H54 (cell line): ENCODE results near the gene DLG2.
A peak's percentile ranks its signal among the peaks of the same experiment; 100 is the strongest.

Source experiments
- DNase-seq: peaks from one replicate; pipeline ENCODE4 v3.0.0; 2011; ENCODE audit warnings: low spot score, mixed read lengths; ENCODE audit not compliant: insufficient read length
- FAIRE-seq: peaks from 3 replicates; lab custom pipeline; 2011; peaks lifted over from hg19 to GRCh38; lab: Jason Lieb, UNC
- POLR2A ChIP-seq: IDR thresholded peaks from 2 replicates; pipeline ENCODE4 v1.6.1; 2011; ENCODE audit warnings: low read depth, mild to moderate bottlenecking, low read length

Gene DLG2

GRCh38 chr11:84583106-84583505 lies 1044.0 kb downstream of the DLG2 start:
- FAIRE-seq = no peak
- no peak for DNase-seq
- no peak for TF ChIP-seq POLR2A

- TF ChIP-seq POLR2A = no peak
- DNase-seq (no peak), FAIRE-seq (no peak)
These were observed 1046.1 kb downstream of the DLG2 start for GRCh38 chr11:84581083-84581482.

GRCh38 chr11:84580428-84580827 lies 1046.7 kb downstream of the DLG2 start:
- DNase-seq (no peak), FAIRE-seq (peak; percentile 20)
- TF ChIP-seq POLR2A = no peak

- FAIRE-seq (no peak), DNase-seq (no peak)
- TF ChIP-seq POLR2A = no peak
These were observed 1053.3 kb downstream of the DLG2 start for GRCh38 chr11:84573868-84574267.

GRCh38 chr11:84566671-84567070 lies 1060.5 kb downstream of the DLG2 start:
- TF ChIP-seq POLR2A = no peak
- DNase-seq (no peak), FAIRE-seq (no peak)

- no peak for DNase-seq
- no peak for FAIRE-seq
- TF ChIP-seq POLR2A = no peak
These were observed 1062.3 kb downstream of the DLG2 start for GRCh38 chr11:84564867-84565184.

- TF ChIP-seq POLR2A = no peak
- FAIRE-seq (peak; percentile 92), DNase-seq (peak; percentile 26)
These were observed 1062.8 kb downstream of the DLG2 start for GRCh38 chr11:84564180-84564866.

GRCh38 chr11:84563356-84563755 lies 1063.8 kb downstream of the DLG2 start:
- no peak for DNase-seq
- no peak for TF ChIP-seq POLR2A
- FAIRE-seq = no peak

- no peak for FAIRE-seq
- DNase-seq = no peak
- TF ChIP-seq POLR2A = no peak
These were observed 1066.9 kb downstream of the DLG2 start for GRCh38 chr11:84560206-84560605.

GRCh38 chr11:84558085-84558905 lies 1068.8 kb downstream of the DLG2 start:
- TF ChIP-seq POLR2A = no peak
- DNase-seq = peak; percentile 6
- FAIRE-seq = peak; percentile 80

GRCh38 chr11:84552791-84553190 lies 1074.4 kb downstream of the DLG2 start:
- TF ChIP-seq POLR2A = no peak
- no peak for DNase-seq
- no peak for FAIRE-seq

GRCh38 chr11:84549217-84549616 lies 1077.9 kb downstream of the DLG2 start:
- FAIRE-seq = no peak
- no peak for DNase-seq
- TF ChIP-seq POLR2A = no peak

- TF ChIP-seq POLR2A = no peak
- FAIRE-seq (no peak), DNase-seq (no peak)
These were observed 1082.6 kb downstream of the DLG2 start for GRCh38 chr11:84544566-84544965.

GRCh38 chr11:84543367-84544159 lies 1083.6 kb downstream of the DLG2 start:
- DNase-seq = no peak
- TF ChIP-seq POLR2A = no peak
- FAIRE-seq = no peak
